GM21529 (cell line): ENCODE data around the gene CCL2.
"Not testable (repeated sequence)": the region's sequence is repeated elsewhere in the genome, so short reads cannot be mapped to it uniquely, and the experiment has no call there.

ENCODE experiments used
- ATAC-seq: cut with Tn5 transposase; IDR thresholded peaks from one replicate; pipeline ENCODE4 v1.9.1; 2021; ENCODE audit not compliant: unreplicated experiment

The CCL2 gene

GRCh38 chr17:34254651-34255380 lies at the start of gene CCL2:
TSS of gene CCL2 (plus strand) at chr17:34255285. CDS start at chr17:34255350, 65 bp downstream.
- ATAC-seq: no peak

- ATAC-seq: no peak
Measured at GRCh38 chr17:34205401-34205800, 49.7 kb upstream of the CCL2 start.

GRCh38 chr17:34206569-34206968 lies 48.5 kb upstream of the CCL2 start:
- no peak for ATAC-seq

GRCh38 chr17:34207572-34207971 lies 47.5 kb upstream of the CCL2 start:
- ATAC-seq: no peak

GRCh38 chr17:34218748-34219147 lies 36.3 kb upstream of the CCL2 start:
- ATAC-seq: no peak

GRCh38 chr17:34219405-34219804 lies 35.7 kb upstream of the CCL2 start:
- no peak for ATAC-seq

- ATAC-seq: no peak
Measured at GRCh38 chr17:34220045-34220751, 34.9 kb upstream of the CCL2 start.

GRCh38 chr17:34220752-34221395 lies 34.2 kb upstream of the CCL2 start:
- ATAC-seq: no peak

GRCh38 chr17:34221411-34221810 lies 33.7 kb upstream of the CCL2 start:
- no peak for ATAC-seq

- ATAC-seq: no peak
Measured at GRCh38 chr17:34222722-34223497, 32.2 kb upstream of the CCL2 start.

- no peak for ATAC-seq
Measured at GRCh38 chr17:34225046-34225445, 30.0 kb upstream of the CCL2 start.

GRCh38 chr17:34226011-34226743 lies 28.9 kb upstream of the CCL2 start:
- ATAC-seq: no peak

GRCh38 chr17:34226744-34227034 lies 28.4 kb upstream of the CCL2 start:
- no peak for ATAC-seq

GRCh38 chr17:34227293-34227692 lies 27.8 kb upstream of the CCL2 start:
- not testable (repeated sequence) for ATAC-seq

GRCh38 chr17:34227707-34228106 lies 27.4 kb upstream of the CCL2 start:
- ATAC-seq: no peak

GRCh38 chr17:34228781-34229180 lies 26.3 kb upstream of the CCL2 start:
- no peak for ATAC-seq

- ATAC-seq: no peak
Measured at GRCh38 chr17:34230342-34230741, 24.7 kb upstream of the CCL2 start.

- ATAC-seq: no peak
Measured at GRCh38 chr17:34234616-34235015, 20.5 kb upstream of the CCL2 start.

- no peak for ATAC-seq
Measured at GRCh38 chr17:34235389-34236028, 19.6 kb upstream of the CCL2 start.

- ATAC-seq: no peak
Measured at GRCh38 chr17:34236281-34236892, 18.7 kb upstream of the CCL2 start.
